ENCODE results near the gene RASAL1.

Gene RASAL1

GRCh38 chr12:113092607-113093408 is 42.8 kb downstream of the RASAL1 start:
- no peaks in the 10 kb centered on the region for H3K36me3 ChIP-seq (ENCODE audit: control insufficient read depth, insufficient read depth, low read length)
- H3K4me1 ChIP-seq (ENCODE audit: control insufficient read depth, insufficient read depth, low read length), result no peaks in the 10 kb centered on the region
- H3K9ac ChIP-seq (ENCODE audit: low read length), result no peak overlapping the region
- H3K4me3 ChIP-seq (ENCODE audit: low read length), result no peak overlapping the region
- H3K27me3 ChIP-seq (ENCODE audit: control insufficient read depth, insufficient read depth, low read length), result peaks cover 5% of the 10 kb centered on the region
- no peak overlapping the region for H3K27ac ChIP-seq (ENCODE audit: low read depth, low read length)

GRCh38 chr12:113091506-113091905 is 44.1 kb downstream of the RASAL1 start:
- Histone ChIP-seq H3K27me3 (ENCODE audit: control insufficient read depth, insufficient read depth, low read length) (peaks cover 7% of the 10 kb centered on the region), H3K27ac (ENCODE audit: low read depth, low read length) (no peak overlapping the region), H3K4me1 (ENCODE audit: control insufficient read depth, insufficient read depth, low read length) (no peaks in the 10 kb centered on the region), H3K36me3 (ENCODE audit: control insufficient read depth, insufficient read depth, low read length) (no peaks in the 10 kb centered on the region), H3K9ac (ENCODE audit: low read length) (no peak overlapping the region), H3K4me3 (ENCODE audit: low read length) (no peak overlapping the region)

- no peak overlapping the region for H3K9ac ChIP-seq (ENCODE audit: low read length)
- no peaks in the 10 kb centered on the region for H3K36me3 ChIP-seq (ENCODE audit: control insufficient read depth, insufficient read depth, low read length)
- H3K27ac ChIP-seq (ENCODE audit: low read depth, low read length), result no peak overlapping the region
- H3K4me3 ChIP-seq (ENCODE audit: low read length), result no peak overlapping the region
- peaks cover 7% of the 10 kb centered on the region for H3K27me3 ChIP-seq (ENCODE audit: control insufficient read depth, insufficient read depth, low read length)
- H3K4me1 ChIP-seq (ENCODE audit: control insufficient read depth, insufficient read depth, low read length), result no peaks in the 10 kb centered on the region
These were observed 44.8 kb downstream of the RASAL1 start for GRCh38 chr12:113090740-113091139.

- H3K27me3 ChIP-seq (ENCODE audit: control insufficient read depth, insufficient read depth, low read length), result peaks cover 7% of the 10 kb centered on the region
- H3K4me3 ChIP-seq (ENCODE audit: low read length), result no peak overlapping the region
- H3K36me3 ChIP-seq (ENCODE audit: control insufficient read depth, insufficient read depth, low read length), result no peaks in the 10 kb centered on the region
- H3K9ac ChIP-seq (ENCODE audit: low read length), result no peak overlapping the region
- no peaks in the 10 kb centered on the region for H3K4me1 ChIP-seq (ENCODE audit: control insufficient read depth, insufficient read depth, low read length)
- no peak overlapping the region for H3K27ac ChIP-seq (ENCODE audit: low read depth, low read length)
These were observed 45.7 kb downstream of the RASAL1 start for GRCh38 chr12:113089839-113090238.

GRCh38 chr12:113088971-113089756 is 46.4 kb downstream of the RASAL1 start:
- Histone ChIP-seq H3K27me3 (ENCODE audit: control insufficient read depth, insufficient read depth, low read length) (peaks cover 7% of the 10 kb centered on the region), H3K36me3 (ENCODE audit: control insufficient read depth, insufficient read depth, low read length) (no peaks in the 10 kb centered on the region), H3K4me1 (ENCODE audit: control insufficient read depth, insufficient read depth, low read length) (no peaks in the 10 kb centered on the region), H3K9ac (ENCODE audit: low read length) (no peak overlapping the region), H3K4me3 (ENCODE audit: low read length) (no peak overlapping the region), H3K27ac (ENCODE audit: low read depth, low read length) (no peak overlapping the region)

- Histone ChIP-seq H3K27me3 (ENCODE audit: control insufficient read depth, insufficient read depth, low read length) (peaks cover 7% of the 10 kb centered on the region), H3K36me3 (ENCODE audit: control insufficient read depth, insufficient read depth, low read length) (no peaks in the 10 kb centered on the region), H3K4me3 (ENCODE audit: low read length) (no peak overlapping the region), H3K9ac (ENCODE audit: low read length) (no peak overlapping the region), H3K27ac (ENCODE audit: low read depth, low read length) (no peak overlapping the region), H3K4me1 (ENCODE audit: control insufficient read depth, insufficient read depth, low read length) (no peaks in the 10 kb centered on the region)
These were observed 47.5 kb downstream of the RASAL1 start for GRCh38 chr12:113088037-113088436.

GRCh38 chr12:113087193-113087592 is 48.4 kb downstream of the RASAL1 start:
- Histone ChIP-seq H3K4me1 (ENCODE audit: control insufficient read depth, insufficient read depth, low read length) (no peaks in the 10 kb centered on the region), H3K27me3 (ENCODE audit: control insufficient read depth, insufficient read depth, low read length) (peaks cover 7% of the 10 kb centered on the region), H3K9ac (ENCODE audit: low read length) (no peak overlapping the region), H3K27ac (ENCODE audit: low read depth, low read length) (no peak overlapping the region), H3K36me3 (ENCODE audit: control insufficient read depth, insufficient read depth, low read length) (no peaks in the 10 kb centered on the region), H3K4me3 (ENCODE audit: low read length) (no peak overlapping the region)

- Histone ChIP-seq H3K27ac (ENCODE audit: low read depth, low read length) (no peak overlapping the region), H3K36me3 (ENCODE audit: control insufficient read depth, insufficient read depth, low read length) (no peaks in the 10 kb centered on the region), H3K9ac (ENCODE audit: low read length) (no peak overlapping the region), H3K27me3 (ENCODE audit: control insufficient read depth, insufficient read depth, low read length) (peaks cover 3% of the 10 kb centered on the region), H3K4me1 (ENCODE audit: control insufficient read depth, insufficient read depth, low read length) (no peaks in the 10 kb centered on the region), H3K4me3 (ENCODE audit: low read length) (no peak overlapping the region)
These were observed 49.1 kb downstream of the RASAL1 start for GRCh38 chr12:113086249-113087164.

- H3K27ac ChIP-seq (ENCODE audit: low read depth, low read length), result no peak overlapping the region
- H3K9ac ChIP-seq (ENCODE audit: low read length), result no peak overlapping the region
- H3K4me1 ChIP-seq (ENCODE audit: control insufficient read depth, insufficient read depth, low read length), result no peaks in the 10 kb centered on the region
These were observed 51.6 kb downstream of the RASAL1 start for GRCh38 chr12:113083863-113084435.

GRCh38 chr12:113082486-113083148 is 52.9 kb downstream of the RASAL1 start:
- Histone ChIP-seq H3K9ac (ENCODE audit: low read length) (no peak overlapping the region), H3K27me3 (ENCODE audit: control insufficient read depth, insufficient read depth, low read length) (peaks cover 2% of the 10 kb centered on the region), H3K4me1 (ENCODE audit: control insufficient read depth, insufficient read depth, low read length) (no peaks in the 10 kb centered on the region), H3K27ac (ENCODE audit: low read depth, low read length) (no peak overlapping the region), H3K4me3 (ENCODE audit: low read length) (no peak overlapping the region), H3K36me3 (ENCODE audit: control insufficient read depth, insufficient read depth, low read length) (no peaks in the 10 kb centered on the region)

More at GRCh38 chr12:113083863-113084435, 51.6 kb downstream of the RASAL1 start:
- no peak overlapping the region for H3K4me3 ChIP-seq (ENCODE audit: low read length)
- no peaks in the 10 kb centered on the region for H3K36me3 ChIP-seq (ENCODE audit: control insufficient read depth, insufficient read depth, low read length)
- H3K27me3 ChIP-seq (ENCODE audit: control insufficient read depth, insufficient read depth, low read length), result peaks cover 2% of the 10 kb centered on the region

GRCh38 chr12:113081873-113082272 is 53.7 kb downstream of the RASAL1 start:
- H3K36me3 ChIP-seq (ENCODE audit: control insufficient read depth, insufficient read depth, low read length), result no peaks in the 10 kb centered on the region
- no peaks in the 10 kb centered on the region for H3K27me3 ChIP-seq (ENCODE audit: control insufficient read depth, insufficient read depth, low read length)
- H3K9ac ChIP-seq (ENCODE audit: low read length), result no peak overlapping the region
- H3K27ac ChIP-seq (ENCODE audit: low read depth, low read length), result no peak overlapping the region
- no peaks in the 10 kb centered on the region for H3K4me1 ChIP-seq (ENCODE audit: control insufficient read depth, insufficient read depth, low read length)
- H3K4me3 ChIP-seq (ENCODE audit: low read length), result no peak overlapping the region

All from rectal smooth muscle tissue (tissue), 1 donor.